H9 (cell line): Measurements from ENCODE around the gene MSH6. TPM values are rescaled to one million over a fixed set of nuclear protein-coding genes. Genes with fewer than 3 reads are reported as not detected.

Experiments used
- DNase-seq: peaks from one replicate; pipeline ENCODE4 v3.0.0-alpha.2; 2017
- H2AFZ ChIP-seq: one replicate; pipeline ENCODE4 v1.6.1; 2013; ENCODE audit warnings: mild to moderate bottlenecking, low read length, control low read depth, moderate library complexity
- H2AK5ac ChIP-seq: 2 replicates; pipeline ENCODE4 v1.6.1; 2013; ENCODE audit warnings: low read length, control low read depth, mixed read lengths; ENCODE audit not compliant: insufficient read length
- H2BK120ac ChIP-seq: one replicate; pipeline ENCODE4 v1.6.1; 2013; ENCODE audit warnings: low read depth, mild to moderate bottlenecking, low read length, control low read depth, inconsistent platforms; ENCODE audit not compliant: poor library complexity, severe bottlenecking
- H2BK12ac ChIP-seq: 2 replicates; pipeline ENCODE4 v1.6.1; 2013; ENCODE audit warnings: low read length, control low read depth, mixed read lengths, low read depth; ENCODE audit not compliant: insufficient read length
- H2BK15ac ChIP-seq: 2 replicates; pipeline ENCODE4 v1.6.1; 2013; ENCODE audit warnings: low read depth, low read length, control low read depth
- H2BK20ac ChIP-seq: one replicate; pipeline ENCODE4 v1.6.1; 2013; ENCODE audit warnings: low read depth, mild to moderate bottlenecking, low read length, control low read depth, inconsistent platforms; ENCODE audit not compliant: poor library complexity, severe bottlenecking
- H2BK5ac ChIP-seq: 2 replicates; pipeline ENCODE4 v1.6.1; 2013; ENCODE audit warnings: low read length, control low read depth, mixed read lengths; ENCODE audit not compliant: insufficient read length
- H3K14ac ChIP-seq: 2 replicates; pipeline ENCODE4 v1.6.1; 2013; ENCODE audit warnings: low read length, control low read depth; ENCODE audit not compliant: insufficient read depth
- H3K18ac ChIP-seq: 2 replicates; pipeline ENCODE4 v1.6.1; 2013; ENCODE audit warnings: low read depth, mild to moderate bottlenecking, mixed read lengths, low read length, control low read depth; ENCODE audit not compliant: insufficient read length
- H3K23ac ChIP-seq: 2 replicates; pipeline ENCODE4 v1.6.1; 2013; ENCODE audit warnings: low read length, control low read depth, mixed read lengths, low read depth; ENCODE audit not compliant: insufficient read length
- H3K23me2 ChIP-seq: 2 replicates; pipeline ENCODE4 v1.6.1; 2013; ENCODE audit warnings: low read depth, mild to moderate bottlenecking, mixed read lengths, low read length, control low read depth; ENCODE audit not compliant: insufficient read length, poor library complexity, severe bottlenecking
- H3K27ac ChIP-seq: 2 replicates; pipeline ENCODE4 v1.5.1; 2013; ENCODE audit warnings: low read length, control low read depth, mixed read lengths, low read depth; ENCODE audit not compliant: insufficient read length
- H3K27me3 ChIP-seq: 2 replicates; pipeline ENCODE4 v1.6.1; 2013; ENCODE audit warnings: low read length, control low read depth, inconsistent platforms; ENCODE audit not compliant: insufficient read depth
- H3K4ac ChIP-seq: 2 replicates; pipeline ENCODE4 v1.6.1; 2013; ENCODE audit warnings: low read depth, mild to moderate bottlenecking, control low read depth, inconsistent platforms, low read length, moderate library complexity
- H3K4me1 ChIP-seq: 2 replicates; pipeline ENCODE4 v1.6.1; 2013; ENCODE audit warnings: low read length, control low read depth, inconsistent platforms; ENCODE audit not compliant: insufficient read depth
- H3K4me2 ChIP-seq: 2 replicates; pipeline ENCODE4 v1.6.1; 2013; ENCODE audit warnings: low read length, control low read depth, mixed read lengths; ENCODE audit not compliant: insufficient read length, insufficient read depth
- H3K56ac ChIP-seq: 2 replicates; pipeline ENCODE4 v1.6.1; 2013; ENCODE audit warnings: low read depth, mild to moderate bottlenecking, mixed read lengths, low read length, control low read depth; ENCODE audit not compliant: insufficient read length
- H3K79me1 ChIP-seq: 2 replicates; pipeline ENCODE4 v1.6.1; 2013; ENCODE audit warnings: low read depth, mild to moderate bottlenecking, moderate library complexity, low read length, control low read depth, inconsistent platforms; ENCODE audit not compliant: insufficient read depth, poor library complexity, severe bottlenecking
- H3K79me2 ChIP-seq: 2 replicates; pipeline ENCODE4 v1.6.1; 2013; ENCODE audit warnings: low read length, control low read depth, inconsistent platforms; ENCODE audit not compliant: insufficient read depth
- H3K9ac ChIP-seq: 2 replicates; pipeline ENCODE4 v1.6.1; 2013; ENCODE audit warnings: low read length, control low read depth, mixed read lengths; ENCODE audit not compliant: insufficient read length; ENCODE audit errors: extremely low read depth
- H3K9me3 ChIP-seq: one replicate; pipeline ENCODE4 v1.6.1; 2013; ENCODE audit warnings: low read depth, low read length, inconsistent platforms; ENCODE audit not compliant: control insufficient read depth
- H3T11ph ChIP-seq: one replicate; pipeline ENCODE4 v1.6.1; 2013; ENCODE audit warnings: mild to moderate bottlenecking, low read length, control low read depth, inconsistent platforms
- H4K20me1 ChIP-seq: one replicate; pipeline ENCODE4 v1.6.1; 2013; ENCODE audit not compliant: control insufficient read depth, insufficient read length, insufficient read depth
- H4K5ac ChIP-seq: 2 replicates; pipeline ENCODE4 v1.6.1; 2013; ENCODE audit warnings: low read depth, mild to moderate bottlenecking, mixed read lengths, low read length, control low read depth; ENCODE audit not compliant: insufficient read length
- H4K8ac ChIP-seq: replicated peaks from 2 replicates; pipeline ENCODE4 v1.6.1; 2013; ENCODE audit warnings: low read length, control low read depth, mixed read lengths, low read depth; ENCODE audit not compliant: insufficient read length
- H4K91ac ChIP-seq: 2 replicates; pipeline ENCODE4 v1.6.1; 2013; ENCODE audit warnings: low read depth, mild to moderate bottlenecking, moderate library complexity, mixed read lengths, low read length, control low read depth; ENCODE audit not compliant: insufficient read length
- H3K27ac Mint-ChIP-seq, 3 experiments: 2 replicates in 2 of 3; 3 replicates in 1 of 3; pipeline ENCODE4 v1.8.0; 2020 to 2021; ENCODE audit warnings: mixed read lengths in 3 of 3, mild to moderate bottlenecking in 1 of 3, moderate library complexity in 1 of 3
- H3K27me3 Mint-ChIP-seq: 2 replicates; pipeline ENCODE4 v1.8.0; 2021; ENCODE audit warnings: low read depth, mild to moderate bottlenecking, moderate library complexity, mixed read lengths
- H3K36me3 Mint-ChIP-seq, 3 experiments: 2 replicates in 2 of 3; 3 replicates in 1 of 3; pipeline ENCODE4 v1.8.0; 2020 to 2021; ENCODE audit warnings: low read depth in 3 of 3, mixed read lengths in 3 of 3; ENCODE audit not compliant: insufficient read depth in 1 of 3
- H3K4me1 Mint-ChIP-seq, 2 experiments: 2 replicates each; pipeline ENCODE4 v1.8.0; 2020; ENCODE audit warnings: mixed read lengths in 2 of 2
- H3K4me3 Mint-ChIP-seq, 2 experiments: 2 replicates in 1 of 2; 3 replicates in 1 of 2; pipeline ENCODE4 v1.8.0; 2020 to 2021; ENCODE audit warnings: mild to moderate bottlenecking in 2 of 2, mixed read lengths in 2 of 2, moderate library complexity in 1 of 2
- H3K9me3 Mint-ChIP-seq, 2 experiments: 2 replicates in 1 of 2; 3 replicates in 1 of 2; pipeline ENCODE4 v1.8.0; 2020; ENCODE audit warnings: mild to moderate bottlenecking in 2 of 2, mixed read lengths in 2 of 2, moderate library complexity in 1 of 2
- CTCF ChIP-seq: fragments of 200-600 bp; sonication (generic); conservative IDR thresholded peaks from 3 replicates; pipeline ENCODE4 v1.8.0; 2021; ENCODE audit warnings: antibody characterized with exemption, mild to moderate bottlenecking
- total RNA-seq: library from RNA; stranded (reverse); gene quantifications from 2 replicates; pipeline ENCODE4 v1.2.1, GENCODE V29; 2021

The MSH6 gene
- total RNA-seq, 1 experiment from 2014 or later: 303 TPM

GRCh38 chr2:47810850-47811249, 27.9 kb downstream of the MSH6 start:
- Histone ChIP-seq H4K20me1 (no peaks in the 10 kb centered on the region), H2BK5ac (no peak overlapping the region), H3K23ac (no peak overlapping the region), H3K27ac (no peak overlapping the region), H2BK12ac (no peak overlapping the region), H2AFZ (no peak overlapping the region), H2BK20ac (no peak overlapping the region), H3K4me1 (no peaks in the 10 kb centered on the region), H4K5ac (no peak overlapping the region), H3K79me2 (no peaks in the 10 kb centered on the region), H2BK15ac (no peak overlapping the region), H2BK120ac (no peak overlapping the region), H3K9ac (no peak overlapping the region), H3K14ac (no peak overlapping the region), H3K18ac (no peak overlapping the region), H3K27me3 (no peaks in the 10 kb centered on the region), H3K79me1 (no peaks in the 10 kb centered on the region), H3K9me3 (no peaks in the 10 kb centered on the region), H4K8ac (no peak overlapping the region), H3T11ph (no peak overlapping the region), H3K23me2 (no peaks in the 10 kb centered on the region), H3K4me2 (no peak overlapping the region), H3K4ac (no peak overlapping the region), H2AK5ac (no peak overlapping the region), H3K56ac (no peak overlapping the region), H4K91ac (no peak overlapping the region)
- H3K4me3 Mint-ChIP-seq: no peak overlapping the region
- peak overlapping the region in 1 of 3 experiments; percentile 66; a peak in 3 of 7 replicates for H3K27ac Mint-ChIP-seq
- H3K36me3 Mint-ChIP-seq: peaks cover 19 to 81% (median 57%) of the 10 kb centered on the region in 3 experiments; a peak in 6 of 7 replicates
- TF ChIP-seq CTCF: no peak
- no peaks in the 10 kb centered on the region for H3K9me3 Mint-ChIP-seq
- no peak for DNase-seq
- no peaks in the 10 kb centered on the region for H3K27me3 Mint-ChIP-seq
- no peaks in the 10 kb centered on the region for H3K4me1 Mint-ChIP-seq
